Esophagus mucosa (tissue), 1 donor: ENCODE data around the gene JARID2. TPM values are rescaled to one million over a fixed set of nuclear protein-coding genes. Genes with fewer than 3 reads are reported as not detected.

Source experiments
- ATAC-seq: fragments of 200-7000 bp; cut with Tn5 transposase; one replicate; pipeline ENCODE4 v1.9.1; 2020
- total RNA-seq: library from RNA; stranded (reverse); gene quantifications from one replicate; pipeline ENCODE4 v1.2.4, GENCODE V29; 2023
- donor health status: DM: yes; HTN: yes; CAD: no.

The JARID2 gene
- total RNA-seq, 1 donor from 2014 or later: 22.1 TPM

GRCh38 chr6:15247500-15248450 is 1.9 kb downstream of the JARID2 start:
- peak; percentile 3 for ATAC-seq

DNA sequence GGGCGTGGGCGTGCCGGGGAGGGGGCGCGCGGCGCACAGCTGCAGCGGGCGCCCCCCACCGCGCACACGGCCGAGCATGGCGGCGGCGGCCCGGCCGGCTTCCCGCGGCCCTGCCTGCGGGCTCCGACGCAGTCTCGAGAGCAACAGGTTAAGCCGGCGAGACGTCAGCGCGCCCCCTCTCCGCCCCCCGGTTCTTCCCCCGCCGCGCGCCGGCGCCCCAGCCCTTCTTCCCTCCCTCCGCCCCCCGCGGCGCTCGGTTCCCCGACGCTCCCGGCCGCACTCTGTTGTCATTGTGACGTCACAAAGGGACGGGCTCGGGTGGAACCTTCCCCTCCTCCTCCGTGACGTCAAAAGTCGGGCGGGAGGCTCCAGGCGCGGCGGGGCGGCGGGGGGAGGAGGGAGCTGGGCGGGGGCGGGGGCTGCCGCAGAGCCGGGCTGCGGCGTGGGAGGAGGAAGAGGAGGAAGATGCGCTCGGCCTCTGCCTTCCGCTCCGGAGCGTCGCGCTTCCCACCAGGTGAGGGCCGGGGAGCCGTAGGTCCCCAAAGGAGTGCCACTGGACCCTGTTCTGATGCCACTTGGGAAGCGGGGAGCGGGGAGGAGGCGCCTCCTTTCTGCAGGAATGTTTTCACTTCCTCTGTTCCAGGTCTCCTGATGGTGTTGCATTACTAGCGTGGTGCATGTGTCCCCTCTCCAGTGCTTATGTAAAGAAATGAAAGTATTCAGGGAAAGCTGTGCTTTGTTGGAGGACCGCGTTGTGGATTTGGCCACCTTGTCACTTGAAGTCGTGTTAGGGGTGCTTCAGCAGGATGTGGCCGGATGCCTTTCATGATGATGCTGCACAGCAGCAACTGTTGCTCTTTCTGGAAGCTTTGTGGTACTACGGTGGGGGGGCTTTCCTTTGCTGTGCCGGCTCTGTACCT is 2.8 kb downstream of the JARID2 start:
- peak; percentile 74 for ATAC-seq

DNA sequence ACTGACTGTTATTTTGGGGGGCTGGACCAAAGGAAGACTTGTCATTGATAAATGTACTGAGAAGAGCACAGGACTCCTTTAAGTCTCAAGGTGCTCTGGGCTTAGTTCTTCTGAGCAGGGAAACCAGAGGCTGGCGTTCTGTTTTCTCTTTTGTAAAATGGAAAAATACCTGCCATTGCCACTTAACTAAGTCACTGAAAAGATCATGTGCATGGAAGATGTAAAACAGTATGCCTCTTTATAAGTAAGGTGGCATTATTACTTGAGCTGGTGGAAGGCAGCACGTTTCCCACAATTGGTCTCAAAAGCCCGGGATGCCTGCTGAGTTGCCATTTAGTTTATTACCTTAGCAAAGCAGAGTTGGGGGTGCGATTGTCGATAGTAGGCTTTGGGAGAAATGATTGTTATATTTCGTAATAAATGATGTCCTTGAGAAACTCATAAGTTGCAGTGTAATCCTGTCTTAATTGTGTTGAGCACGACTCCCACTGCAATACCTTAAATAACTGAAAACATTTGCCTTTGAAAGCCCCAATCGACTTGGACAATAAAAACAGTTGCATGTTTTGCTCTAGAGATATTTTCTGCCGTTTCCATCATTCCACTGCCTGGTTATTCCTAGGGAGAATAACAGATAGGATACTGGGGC is 3.6 kb downstream of the JARID2 start:
- no peak for ATAC-seq

GRCh38 chr6:15250187-15251168 is 4.6 kb downstream of the JARID2 start:
- ATAC-seq: no peak

GRCh38 chr6:15252195-15252594 is 6.3 kb downstream of the JARID2 start:
- ATAC-seq: no peak

DNA sequence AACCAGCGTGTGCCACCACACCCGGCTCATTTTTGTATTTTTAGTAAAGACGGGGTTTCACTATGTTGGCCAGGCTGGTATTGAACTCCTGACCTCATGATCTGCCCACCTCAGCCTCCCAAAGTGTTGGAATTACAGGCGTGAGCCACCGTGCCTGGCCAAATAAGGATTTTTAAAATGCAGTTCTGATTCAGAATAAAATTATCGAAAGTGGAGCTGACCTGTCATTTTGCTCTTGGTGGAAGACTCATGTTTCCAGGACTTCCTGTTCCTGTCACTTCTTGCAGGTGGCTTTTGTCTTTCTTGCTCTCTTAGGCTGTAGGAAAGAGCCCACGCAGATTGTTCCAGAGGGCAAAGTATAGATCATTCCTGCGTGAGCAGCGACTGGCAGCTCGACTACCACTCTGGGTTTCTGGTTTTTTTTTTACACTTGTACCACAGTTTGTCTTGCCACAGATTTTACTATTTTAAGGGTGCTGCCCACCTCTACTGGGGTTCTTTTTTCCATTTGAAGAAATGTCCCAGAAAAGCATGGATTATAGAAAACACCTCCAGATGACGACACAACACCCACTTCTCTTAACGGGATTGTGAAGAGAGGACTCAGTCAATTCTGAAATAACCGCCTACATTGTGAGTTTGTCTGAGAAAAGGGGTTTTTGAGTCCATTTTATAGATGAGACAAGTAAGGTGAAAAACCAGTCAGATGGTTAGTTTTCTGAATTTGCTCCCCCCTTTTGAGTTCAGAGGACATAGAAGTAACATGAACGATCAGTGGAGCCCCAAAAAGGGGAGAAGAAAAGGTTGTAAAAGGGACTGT is 7.5 kb downstream of the JARID2 start:
- ATAC-seq: no peak

DNA sequence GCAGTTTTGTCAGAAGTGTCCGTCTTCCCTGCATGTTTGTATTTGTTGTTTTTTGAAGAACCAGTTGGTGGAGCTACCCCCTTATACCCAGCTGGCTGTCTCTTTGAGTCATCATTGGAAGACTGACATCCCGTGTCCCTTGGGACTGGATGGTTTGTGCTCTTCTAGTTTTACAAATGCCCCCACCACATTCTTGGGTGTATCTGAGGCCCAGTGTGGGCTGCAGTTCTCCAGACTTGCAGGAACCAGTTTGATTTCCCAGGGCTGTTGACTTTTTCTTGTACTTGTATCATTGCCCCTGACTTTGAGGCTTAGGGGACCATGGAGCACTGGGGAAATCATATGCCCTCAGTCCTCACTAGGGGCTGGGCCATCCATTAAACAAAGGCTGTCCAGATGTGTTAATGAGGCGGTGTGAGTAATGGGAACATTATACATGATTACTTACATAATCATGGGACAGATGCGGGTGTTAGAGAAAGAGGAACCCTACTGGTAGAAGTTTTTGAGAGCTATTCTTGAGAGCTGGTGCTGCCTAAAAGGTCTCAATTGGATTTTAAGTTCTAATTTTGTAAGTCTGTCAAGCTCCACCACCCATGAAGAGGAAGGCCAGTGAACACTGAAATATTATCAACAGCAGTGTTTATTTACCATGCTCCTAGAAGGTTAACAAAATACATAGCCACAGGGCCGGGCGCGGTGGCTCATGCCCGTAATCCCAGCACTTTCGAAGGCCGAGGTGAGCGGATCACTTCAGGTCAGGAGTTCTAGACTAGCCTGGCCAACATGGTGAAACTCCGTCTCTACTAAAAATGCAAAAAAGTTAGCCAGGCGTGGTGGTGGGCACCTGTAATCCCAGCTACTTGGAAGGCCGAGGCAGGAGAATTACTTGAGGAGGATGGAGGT is 8.5 kb downstream of the JARID2 start:
- ATAC-seq: no peak

DNA sequence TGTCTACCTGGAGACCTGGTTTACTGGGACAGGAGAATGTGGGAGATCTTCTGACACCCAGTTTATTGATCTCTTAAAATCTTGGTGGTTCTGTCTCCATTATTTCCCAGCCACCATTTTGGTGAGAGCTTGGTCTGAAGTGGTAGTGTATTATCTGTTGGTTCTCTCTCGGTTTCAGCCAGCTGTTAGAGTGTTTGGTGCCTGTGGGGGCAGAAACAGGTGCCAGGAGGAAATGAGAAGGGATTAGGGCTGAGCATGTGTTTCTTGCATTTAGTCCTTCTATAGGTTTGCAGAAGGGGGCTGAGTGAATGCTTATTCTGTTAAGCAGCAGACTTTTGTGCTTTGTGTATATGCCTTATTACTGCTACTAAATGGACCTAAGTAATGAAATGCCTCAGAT is 9.6 kb downstream of the JARID2 start:
- no peak for ATAC-seq

DNA sequence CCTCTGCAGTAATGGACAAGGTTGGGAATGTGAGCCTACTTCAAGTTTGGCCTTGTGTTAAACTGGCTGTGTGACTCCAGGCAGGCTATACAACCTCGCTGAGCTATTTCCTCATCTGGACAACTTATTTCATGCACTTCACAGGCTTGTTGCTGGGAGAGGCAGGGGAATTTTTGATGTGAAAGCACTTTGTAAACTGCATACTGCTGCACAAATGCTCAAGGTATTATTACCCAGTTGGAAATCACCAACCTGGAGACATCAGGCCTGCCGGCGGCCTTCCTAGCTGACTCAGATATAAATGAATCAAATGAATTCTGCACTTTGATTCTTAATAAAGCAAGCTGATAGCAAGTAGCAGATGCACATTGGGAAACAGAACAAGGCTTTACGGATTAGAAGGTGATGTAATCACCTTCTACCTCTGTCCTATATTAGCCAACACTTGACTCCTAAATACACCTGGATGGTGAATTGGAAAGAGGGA is 10.1 kb downstream of the JARID2 start:
- ATAC-seq: peak; percentile 63

- ATAC-seq: no peak
Measured at GRCh38 chr6:15256538-15257271, 10.8 kb downstream of the JARID2 start.

DNA sequence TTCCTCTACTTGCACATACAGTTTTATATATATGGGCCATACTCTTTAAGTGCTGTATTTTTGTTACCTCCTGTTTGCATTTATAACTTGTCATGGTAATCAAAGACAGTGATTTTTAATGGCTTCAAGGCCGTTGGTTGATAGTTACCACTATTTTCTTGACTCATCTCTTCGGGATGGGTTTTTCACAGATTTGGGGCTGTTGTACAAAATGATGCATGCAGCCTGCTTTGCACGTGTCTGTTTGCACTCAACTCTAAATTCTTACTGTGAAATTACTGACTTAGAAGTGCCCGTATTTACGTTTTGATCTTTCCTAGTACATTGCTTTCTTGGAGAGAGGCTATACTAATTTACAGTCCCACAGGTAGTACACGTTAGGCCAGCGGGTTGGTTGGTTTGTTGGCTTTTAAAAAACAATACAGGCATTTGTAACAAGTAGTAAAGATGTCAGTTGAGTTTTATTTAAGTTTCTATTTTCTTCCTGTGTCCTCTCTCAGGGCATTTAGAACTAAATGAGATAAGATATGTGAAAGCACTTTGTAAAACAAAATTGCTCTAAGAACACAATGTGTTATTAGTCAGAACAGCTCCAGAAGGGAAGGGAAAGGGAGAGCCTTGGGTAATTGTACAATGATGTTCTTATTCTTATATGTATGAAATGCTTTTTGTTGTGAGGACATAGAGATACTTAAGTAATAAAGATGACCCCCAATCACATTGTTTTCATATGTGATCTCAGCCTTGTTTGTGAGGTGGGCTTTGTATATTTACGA is 11.7 kb downstream of the JARID2 start:
- no peak for ATAC-seq

DNA sequence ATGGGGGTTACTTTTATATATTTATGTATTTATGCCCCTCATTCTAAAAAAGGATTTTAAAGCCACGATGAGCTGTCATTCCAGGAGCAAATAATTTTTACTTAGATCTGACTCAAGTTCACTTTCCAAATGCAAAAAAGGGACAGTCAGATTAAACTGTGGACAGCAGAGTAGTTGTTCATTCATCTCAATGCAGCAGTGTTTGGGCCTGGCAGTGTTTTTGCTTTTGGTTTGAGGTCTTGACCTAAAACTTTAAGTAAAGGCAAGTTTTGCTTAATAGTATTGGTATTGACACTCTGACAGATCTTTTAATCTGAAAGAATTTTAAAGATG is 13.9 kb downstream of the JARID2 start:
- no peak for ATAC-seq

DNA sequence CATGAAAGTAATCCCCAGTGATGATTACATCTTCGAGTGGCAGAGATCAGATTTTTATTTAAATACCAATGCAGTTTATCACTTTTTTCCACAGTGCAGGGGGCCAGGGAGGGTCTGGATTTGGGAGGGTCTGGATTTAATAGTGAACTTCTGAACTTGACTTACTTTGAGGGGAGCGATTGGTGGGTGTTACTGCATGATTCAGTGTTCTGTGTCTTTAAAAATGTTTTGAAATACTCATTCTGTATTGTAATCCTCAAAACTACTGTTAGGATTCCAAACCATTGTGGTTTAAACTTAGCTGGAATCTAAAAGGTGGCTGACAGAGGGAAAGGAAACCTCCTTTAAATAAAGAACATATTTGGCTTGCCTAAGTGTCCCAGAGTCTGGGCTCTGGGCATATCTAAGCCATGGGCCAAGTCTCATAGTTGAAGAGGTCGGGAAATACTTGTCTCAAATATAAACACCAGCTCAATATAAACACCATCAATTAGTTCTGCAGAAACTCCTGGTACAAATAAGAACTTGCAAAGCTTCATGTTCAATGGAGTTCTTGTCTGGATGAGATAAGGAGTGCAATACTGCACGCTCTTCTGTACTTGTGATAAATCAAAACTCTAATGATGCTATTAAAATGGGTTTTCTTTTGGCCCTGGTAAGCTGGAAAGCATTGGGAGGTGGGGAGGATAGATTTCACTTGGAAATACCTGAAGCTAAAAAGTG is 14.4 kb downstream of the JARID2 start:
- no peak for ATAC-seq

GRCh38 chr6:15263780-15264374 is 18.0 kb downstream of the JARID2 start:
- no peak for ATAC-seq

DNA sequence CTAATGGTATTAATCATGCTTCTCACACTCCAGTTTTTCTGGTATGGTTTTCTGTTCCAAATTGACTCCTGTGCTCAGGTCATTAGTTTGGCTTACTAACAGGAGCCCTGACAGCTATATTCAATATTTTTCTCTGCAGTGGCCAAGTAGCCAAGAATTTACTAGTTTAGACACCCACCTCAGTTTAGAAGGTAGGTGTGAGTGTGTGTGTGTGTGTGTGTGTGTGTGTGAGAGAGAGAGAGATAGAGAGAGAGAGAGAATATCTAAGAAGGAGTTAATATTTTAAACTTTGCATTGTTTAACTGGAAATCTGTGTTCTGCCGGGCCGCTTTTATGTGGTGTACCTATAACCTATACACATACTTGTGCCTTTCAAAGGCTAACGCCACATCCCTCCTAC is 18.5 kb downstream of the JARID2 start:
- ATAC-seq: no peak

GRCh38 chr6:15264902-15265761 is 19.3 kb downstream of the JARID2 start:
- ATAC-seq: no peak
